ENCODE results near the gene MACF1. TPM values are rescaled to one million over a fixed set of nuclear protein-coding genes. Genes with fewer than 3 reads are reported as not detected.

The MACF1 gene
- total RNA-seq, 1 experiment from 2014 or later = 103 TPM

- H3K4me2 ChIP-seq (ENCODE audit: low read length) = no peak overlapping the region
- no TSS peak for BruUV-seq (replicated peaks)
- peaks cover 21% of the 10 kb centered on the region for H3K4me1 ChIP-seq (ENCODE audit: insufficient read depth, low read length)
- intact Hi-C loops (cut with micrococcal nuclease) = no loop called here
- peaks cover 83% of the 10 kb centered on the region for H3K79me2 ChIP-seq (ENCODE audit: low read length)
- no peak for DNase-seq
- no peaks in the 10 kb centered on the region for H3F3A ChIP-seq (ENCODE audit: low read length, unreplicated experiment)
- H3K27ac ChIP-seq (ENCODE audit: low read length) = no peak overlapping the region
- no peaks in the 10 kb centered on the region for H3K9me2 ChIP-seq (replicated peaks; ENCODE audit: low read length)
- H3K27me3 ChIP-seq (ENCODE audit: low read length) = no peaks in the 10 kb centered on the region
- H3K36me3 ChIP-seq (ENCODE audit: low read depth, low read length) = no peaks in the 10 kb centered on the region
- CTCF ChIA-PET = no interaction called here
- H3K9ac ChIP-seq (ENCODE audit: low read length) = no peak overlapping the region
- ATAC-seq = no peak
- H3K4me3 ChIP-seq (ENCODE audit: low read length) = no peak overlapping the region
- POLR2A ChIA-PET (ENCODE audit: unreplicated experiment) = interaction anchor here (0.5 kb wide), 1 partner anchor 24 kb away, joined by 3 read pairs; no protein-coding TSS in a partner anchor
- H2AFZ ChIP-seq (ENCODE audit: low read length) = no peak overlapping the region
- H3K9me3 ChIP-seq (ENCODE audit: low read length) = no peaks in the 10 kb centered on the region
- H4K20me1 ChIP-seq (ENCODE audit: low read length) = no peaks in the 10 kb centered on the region
- TF ChIP-seq EZH2 (IDR thresholded peaks at IDR 0.05; ENCODE audit: low read length, unreplicated experiment) = no peak
- no peak for TF ChIP-seq EZH2phosphoT487 (IDR thresholded peaks at IDR 0.05; ENCODE audit: borderline replicate concordance, low read length)
- TF ChIP-seq, protein P1, sequence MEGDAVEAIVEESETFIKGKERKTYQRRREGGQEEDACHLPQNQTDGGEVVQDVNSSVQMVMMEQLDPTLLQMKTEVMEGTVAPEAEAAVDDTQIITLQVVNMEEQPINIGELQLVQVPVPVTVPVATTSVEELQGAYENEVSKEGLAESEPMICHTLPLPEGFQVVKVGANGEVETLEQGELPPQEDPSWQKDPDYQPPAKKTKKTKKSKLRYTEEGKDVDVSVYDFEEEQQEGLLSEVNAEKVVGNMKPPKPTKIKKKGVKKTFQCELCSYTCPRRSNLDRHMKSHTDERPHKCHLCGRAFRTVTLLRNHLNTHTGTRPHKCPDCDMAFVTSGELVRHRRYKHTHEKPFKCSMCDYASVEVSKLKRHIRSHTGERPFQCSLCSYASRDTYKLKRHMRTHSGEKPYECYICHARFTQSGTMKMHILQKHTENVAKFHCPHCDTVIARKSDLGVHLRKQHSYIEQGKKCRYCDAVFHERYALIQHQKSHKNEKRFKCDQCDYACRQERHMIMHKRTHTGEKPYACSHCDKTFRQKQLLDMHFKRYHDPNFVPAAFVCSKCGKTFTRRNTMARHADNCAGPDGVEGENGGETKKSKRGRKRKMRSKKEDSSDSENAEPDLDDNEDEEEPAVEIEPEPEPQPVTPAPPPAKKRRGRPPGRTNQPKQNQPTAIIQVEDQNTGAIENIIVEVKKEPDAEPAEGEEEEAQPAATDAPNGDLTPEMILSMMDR (conservative IDR thresholded peaks at IDR 0.05; ENCODE audit: low read depth, low read length) = no peak
These were observed 40.2 kb upstream of the MACF1 start for GRCh38 chr1:39164256-39164655.

DNA sequence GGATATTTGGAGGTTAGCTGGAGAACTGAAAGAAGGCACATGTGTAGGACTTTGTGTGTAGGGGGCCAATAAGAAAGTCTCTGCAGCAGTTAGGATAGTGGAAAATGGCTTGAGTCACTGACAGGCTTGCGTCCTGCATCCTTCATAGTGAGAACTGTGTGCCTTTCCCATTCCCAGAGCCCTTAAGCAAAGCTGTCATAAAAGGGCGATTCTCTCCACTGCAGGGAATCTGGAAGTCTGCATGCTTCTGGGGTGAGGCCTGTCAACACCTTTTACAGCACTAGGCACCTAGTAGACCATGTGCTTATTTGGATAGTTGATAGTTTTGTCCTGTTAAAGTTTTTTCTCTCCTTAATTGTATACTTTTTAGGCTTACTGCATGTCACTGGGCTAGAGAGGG lies 39.4 kb upstream of the MACF1 start:
- Histone ChIP-seq H3K4me3 (ENCODE audit: low read length) (no peak overlapping the region), H3K9me3 (ENCODE audit: low read length) (no peaks in the 10 kb centered on the region), H3K9me2 (replicated peaks; ENCODE audit: low read length) (no peaks in the 10 kb centered on the region), H3K79me2 (ENCODE audit: low read length) (peaks cover 81% of the 10 kb centered on the region), H3K27ac (ENCODE audit: low read length) (no peak overlapping the region), H3K4me1 (ENCODE audit: insufficient read depth, low read length) (peaks cover 13% of the 10 kb centered on the region), H3K27me3 (ENCODE audit: low read length) (no peaks in the 10 kb centered on the region), H3F3A (ENCODE audit: low read length, unreplicated experiment) (no peaks in the 10 kb centered on the region), H4K20me1 (ENCODE audit: low read length) (no peaks in the 10 kb centered on the region), H2AFZ (ENCODE audit: low read length) (no peak overlapping the region), H3K36me3 (ENCODE audit: low read depth, low read length) (no peaks in the 10 kb centered on the region), H3K9ac (ENCODE audit: low read length) (no peak overlapping the region), H3K4me2 (ENCODE audit: low read length) (no peak overlapping the region)
- CTCF ChIA-PET = no interaction called here
- POLR2A ChIA-PET (ENCODE audit: unreplicated experiment) = interaction anchor here (0.5 kb wide), 1 partner anchor 23 kb away, joined by 3 read pairs; no protein-coding TSS in a partner anchor
- DNase-seq (no peak), ATAC-seq (no peak)
- TF ChIP-seq EZH2 (IDR thresholded peaks at IDR 0.05; ENCODE audit: low read length, unreplicated experiment) (no peak), EZH2phosphoT487 (IDR thresholded peaks at IDR 0.05; ENCODE audit: borderline replicate concordance, low read length) (no peak)
- TF ChIP-seq, protein P1 (conservative IDR thresholded peaks at IDR 0.05; ENCODE audit: low read depth, low read length) = no peak
- BruUV-seq (replicated peaks) = no TSS peak
- intact Hi-C loops (cut with micrococcal nuclease) = no loop called here

- no peaks in the 10 kb centered on the region for H3K27me3 ChIP-seq (ENCODE audit: low read length)
- H3K9me3 ChIP-seq (ENCODE audit: low read length) = no peaks in the 10 kb centered on the region
- no peak overlapping the region for H2AFZ ChIP-seq (ENCODE audit: low read length)
- ChIA-PET POLR2A (ENCODE audit: unreplicated experiment) (no interaction called here), CTCF (no interaction called here)
- DNase-seq (no peak), ATAC-seq (no peak)
- TF ChIP-seq, protein P1 (conservative IDR thresholded peaks at IDR 0.05; ENCODE audit: low read depth, low read length) = no peak
- TF ChIP-seq EZH2 (IDR thresholded peaks at IDR 0.05; ENCODE audit: low read length, unreplicated experiment) (no peak), EZH2phosphoT487 (IDR thresholded peaks at IDR 0.05; ENCODE audit: borderline replicate concordance, low read length) (no peak)
- intact Hi-C loops (cut with micrococcal nuclease) = no loop called here
- no peaks in the 10 kb centered on the region for H3F3A ChIP-seq (ENCODE audit: low read length, unreplicated experiment)
- no peaks in the 10 kb centered on the region for H3K9me2 ChIP-seq (replicated peaks; ENCODE audit: low read length)
- peaks cover 81% of the 10 kb centered on the region for H3K79me2 ChIP-seq (ENCODE audit: low read length)
- no peak overlapping the region for H3K9ac ChIP-seq (ENCODE audit: low read length)
- no peak overlapping the region for H3K4me2 ChIP-seq (ENCODE audit: low read length)
- H3K4me1 ChIP-seq (ENCODE audit: insufficient read depth, low read length) = peaks cover 9% of the 10 kb centered on the region
- no peaks in the 10 kb centered on the region for H3K36me3 ChIP-seq (ENCODE audit: low read depth, low read length)
- BruUV-seq (replicated peaks) = no TSS peak
- H4K20me1 ChIP-seq (ENCODE audit: low read length) = no peaks in the 10 kb centered on the region
- no peak overlapping the region for H3K4me3 ChIP-seq (ENCODE audit: low read length)
- no peak overlapping the region for H3K27ac ChIP-seq (ENCODE audit: low read length)
These were observed 39.0 kb upstream of the MACF1 start for GRCh38 chr1:39165488-39165887.

Measured in PC-3 (cell line).